ENCODE data around the gene RAB1A. TPM values are rescaled to one million over a fixed set of nuclear protein-coding genes. Genes with fewer than 3 reads are reported as not detected.

RAB1A gene
- total and polyA plus RNA-seq, 2 of the 13 experiments (the other 11 are each of a cell fraction or from before 2014, with no cell fraction given), result 206 to 226 TPM

- TF ChIP-seq ARID3A (IDR thresholded peaks at IDR 0.05; ENCODE audit: low read depth, low read length) (peak; percentile 25; the same call in 1 of the 2 replicates), MIER3 (CRISPR knock-in tag; IDR thresholded peaks at IDR 0.05; ENCODE audit: borderline replicate concordance) (peak; percentile 75), ZNF331 (CRISPR knock-in tag; IDR thresholded peaks at IDR 0.05) (peak; percentile 80), SOX6 (IDR thresholded peaks at IDR 0.05) (no peak), SOX6 (CRISPR knock-in tag; IDR thresholded peaks at IDR 0.05) (peak; percentile 75), NR1H2 (CRISPR knock-in tag; IDR thresholded peaks at IDR 0.05; ENCODE audit: borderline replicate concordance, low read depth) (no peak), NRL (CRISPR knock-in tag; IDR thresholded peaks at IDR 0.05; ENCODE audit: borderline replicate concordance) (peak; percentile 92), ZFX (CRISPR knock-in tag; IDR thresholded peaks at IDR 0.05; ENCODE audit: low read depth) (peak; percentile 95), CHD4 (IDR thresholded peaks at IDR 0.05; ENCODE audit: borderline replicate concordance, low read length) (no peak), TBX3 (IDR thresholded peaks at IDR 0.05; ENCODE audit: borderline replicate concordance) (no peak), XRCC5 (optimal IDR thresholded peaks at IDR 0.05; ENCODE audit: low read length) (peak; percentile 96), ZBTB7B (CRISPR knock-in tag; IDR thresholded peaks at IDR 0.05) (no peak; the same call in 1 of the 2 replicates), FOSL1 (CRISPR knock-in tag; IDR thresholded peaks at IDR 0.05; ENCODE audit: borderline replicate concordance) (no peak), MBNL3 (CRISPR knock-in tag; conservative IDR thresholded peaks at IDR 0.05) (no peak), ZNF160 (CRISPR knock-in tag; IDR thresholded peaks at IDR 0.05) (no peak), SYNCRIP (IDR thresholded peaks at IDR 0.05; ENCODE audit: insufficient read depth, low read depth, low read length) (no peak), IKZF1 (IDR thresholded peaks at IDR 0.05) (no peak), HDAC6 (IDR thresholded peaks at IDR 0.05; ENCODE audit: low read depth, low read length) (no peak)
- TF ChIP-seq, protein P1, sequence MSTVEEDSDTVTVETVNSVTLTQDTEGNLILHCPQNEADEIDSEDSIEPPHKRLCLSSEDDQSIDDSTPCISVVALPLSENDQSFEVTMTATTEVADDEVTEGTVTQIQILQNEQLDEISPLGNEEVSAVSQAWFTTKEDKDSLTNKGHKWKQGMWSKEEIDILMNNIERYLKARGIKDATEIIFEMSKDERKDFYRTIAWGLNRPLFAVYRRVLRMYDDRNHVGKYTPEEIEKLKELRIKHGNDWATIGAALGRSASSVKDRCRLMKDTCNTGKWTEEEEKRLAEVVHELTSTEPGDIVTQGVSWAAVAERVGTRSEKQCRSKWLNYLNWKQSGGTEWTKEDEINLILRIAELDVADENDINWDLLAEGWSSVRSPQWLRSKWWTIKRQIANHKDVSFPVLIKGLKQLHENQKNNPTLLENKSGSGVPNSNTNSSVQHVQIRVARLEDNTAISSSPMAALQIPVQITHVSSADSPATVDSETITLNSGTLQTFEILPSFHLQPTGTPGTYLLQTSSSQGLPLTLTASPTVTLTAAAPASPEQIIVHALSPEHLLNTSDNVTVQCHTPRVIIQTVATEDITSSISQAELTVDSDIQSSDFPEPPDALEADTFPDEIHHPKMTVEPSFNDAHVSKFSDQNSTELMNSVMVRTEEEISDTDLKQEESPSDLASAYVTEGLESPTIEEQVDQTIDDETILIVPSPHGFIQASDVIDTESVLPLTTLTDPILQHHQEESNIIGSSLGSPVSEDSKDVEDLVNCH (CRISPR knock-in tag; IDR thresholded peaks at IDR 0.05), result no peak
- TF ChIP-seq, protein P2, sequence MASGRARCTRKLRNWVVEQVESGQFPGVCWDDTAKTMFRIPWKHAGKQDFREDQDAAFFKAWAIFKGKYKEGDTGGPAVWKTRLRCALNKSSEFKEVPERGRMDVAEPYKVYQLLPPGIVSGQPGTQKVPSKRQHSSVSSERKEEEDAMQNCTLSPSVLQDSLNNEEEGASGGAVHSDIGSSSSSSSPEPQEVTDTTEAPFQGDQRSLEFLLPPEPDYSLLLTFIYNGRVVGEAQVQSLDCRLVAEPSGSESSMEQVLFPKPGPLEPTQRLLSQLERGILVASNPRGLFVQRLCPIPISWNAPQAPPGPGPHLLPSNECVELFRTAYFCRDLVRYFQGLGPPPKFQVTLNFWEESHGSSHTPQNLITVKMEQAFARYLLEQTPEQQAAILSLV (CRISPR knock-in tag; IDR thresholded peaks at IDR 0.05; ENCODE audit: borderline replicate concordance), result peak; percentile 85
- TF ChIP-seq, protein P3, sequence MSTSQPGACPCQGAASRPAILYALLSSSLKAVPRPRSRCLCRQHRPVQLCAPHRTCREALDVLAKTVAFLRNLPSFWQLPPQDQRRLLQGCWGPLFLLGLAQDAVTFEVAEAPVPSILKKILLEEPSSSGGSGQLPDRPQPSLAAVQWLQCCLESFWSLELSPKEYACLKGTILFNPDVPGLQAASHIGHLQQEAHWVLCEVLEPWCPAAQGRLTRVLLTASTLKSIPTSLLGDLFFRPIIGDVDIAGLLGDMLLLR (CRISPR knock-in tag; IDR thresholded peaks at IDR 0.05), result peak; percentile 60; the same call in 1 of the 2 replicates
- TF ChIP-seq, protein P4, sequence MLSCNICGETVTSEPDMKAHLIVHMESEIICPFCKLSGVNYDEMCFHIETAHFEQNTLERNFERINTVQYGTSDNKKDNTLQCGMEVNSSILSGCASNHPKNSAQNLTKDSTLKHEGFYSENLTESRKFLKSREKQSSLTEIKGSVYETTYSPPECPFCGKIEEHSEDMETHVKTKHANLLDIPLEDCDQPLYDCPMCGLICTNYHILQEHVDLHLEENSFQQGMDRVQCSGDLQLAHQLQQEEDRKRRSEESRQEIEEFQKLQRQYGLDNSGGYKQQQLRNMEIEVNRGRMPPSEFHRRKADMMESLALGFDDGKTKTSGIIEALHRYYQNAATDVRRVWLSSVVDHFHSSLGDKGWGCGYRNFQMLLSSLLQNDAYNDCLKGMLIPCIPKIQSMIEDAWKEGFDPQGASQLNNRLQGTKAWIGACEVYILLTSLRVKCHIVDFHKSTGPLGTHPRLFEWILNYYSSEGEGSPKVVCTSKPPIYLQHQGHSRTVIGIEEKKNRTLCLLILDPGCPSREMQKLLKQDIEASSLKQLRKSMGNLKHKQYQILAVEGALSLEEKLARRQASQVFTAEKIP (CRISPR knock-in tag; IDR thresholded peaks at IDR 0.05; ENCODE audit: borderline replicate concordance), result no peak
These were observed at the start of gene RAB1A (continued) for GRCh38 chr2:65129826-65130663.
